GM19328 (cell line): ENCODE measurements around the gene TEX9.
"Not testable (repeated sequence)": the region's sequence is repeated elsewhere in the genome, so short reads cannot be mapped to it uniquely, and the experiment has no call there.

Experiments used
- ATAC-seq: cut with Tn5 transposase; IDR thresholded peaks from one replicate; pipeline ENCODE4 v1.9.1; 2021; ENCODE audit warnings: mild to moderate bottlenecking, moderate library complexity; ENCODE audit not compliant: unreplicated experiment

The TEX9 gene

DNA sequence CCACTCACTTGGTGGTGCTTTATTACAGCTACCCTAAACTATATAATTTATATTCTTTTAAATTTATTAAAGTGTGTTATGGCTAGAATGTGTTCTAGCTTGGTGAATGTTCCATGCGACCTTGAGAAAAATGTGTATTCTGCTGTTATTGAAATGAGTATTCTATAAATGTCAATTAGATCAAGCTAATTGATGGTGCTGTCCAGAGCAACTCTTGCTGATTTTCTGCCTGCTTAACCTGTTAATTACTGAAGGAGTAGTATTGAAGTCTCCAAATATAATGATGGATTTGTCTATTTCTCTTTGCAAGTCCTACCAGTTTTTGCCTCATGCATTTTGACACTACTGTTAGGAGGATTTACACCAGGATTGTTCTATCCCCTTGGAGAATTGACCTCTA is 3.2 kb upstream of the TEX9 start:
- no peak for ATAC-seq

- ATAC-seq, result no peak
Measured at GRCh38 chr15:56366211-56366610, 985 bp downstream of the TEX9 start.

GRCh38 chr15:56367156-56367555 is 1.9 kb downstream of the TEX9 start:
- no peak for ATAC-seq

- ATAC-seq, result no peak
Measured at GRCh38 chr15:56369234-56369633, 4.0 kb downstream of the TEX9 start.

DNA sequence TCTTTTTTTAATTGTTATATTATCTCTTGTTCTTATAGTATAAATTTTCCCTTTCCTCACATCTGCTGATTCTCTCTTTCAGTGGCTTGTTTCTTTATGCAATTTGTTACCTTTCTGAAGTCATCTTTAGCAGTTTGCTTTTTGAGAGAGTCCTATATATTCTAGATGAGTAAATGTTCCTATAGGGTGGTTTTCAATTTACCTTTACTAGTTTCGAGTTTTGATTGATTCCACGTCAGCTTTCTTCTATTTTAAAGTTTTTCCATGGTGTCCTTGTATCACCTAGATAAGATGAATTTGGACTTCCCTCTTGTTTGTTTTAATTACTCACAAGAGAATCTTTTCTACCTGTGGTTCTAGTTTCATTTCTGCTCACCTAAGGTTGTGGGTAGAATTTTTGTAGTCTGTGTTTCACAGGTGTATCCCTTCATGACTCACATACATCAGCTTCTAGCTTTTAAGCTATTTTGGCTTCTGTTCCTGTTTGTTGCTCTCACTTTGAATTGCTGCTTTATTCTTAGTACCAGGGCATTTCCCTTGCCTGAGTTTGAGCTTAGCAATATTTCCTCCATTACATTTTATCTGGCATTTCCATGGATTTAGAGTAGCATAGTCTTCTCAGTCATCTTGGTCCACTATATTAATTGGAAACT is 6.4 kb downstream of the TEX9 start:
- peak; percentile 70 for ATAC-seq

DNA sequence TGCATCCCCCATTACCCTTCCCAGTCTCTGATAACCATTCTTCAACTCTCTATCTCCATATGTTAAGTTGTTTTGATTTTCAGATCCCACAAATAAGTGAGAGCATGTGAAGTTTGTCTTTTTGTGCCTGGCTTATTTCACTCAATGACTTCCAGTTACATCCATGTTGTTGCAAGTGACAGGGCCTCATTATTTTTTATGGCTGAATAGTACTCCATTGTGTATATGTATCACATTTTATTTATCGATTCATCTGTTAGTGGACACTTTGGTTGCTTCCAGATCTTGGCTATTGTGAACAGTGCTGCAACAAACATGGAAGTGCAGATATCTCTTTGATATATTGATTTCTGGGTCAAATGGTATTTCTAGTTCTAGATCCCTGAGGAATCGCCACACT is 9.5 kb downstream of the TEX9 start:
- not testable (repeated sequence) for ATAC-seq

- not testable (repeated sequence) for ATAC-seq
Measured at GRCh38 chr15:56377822-56378221, 12.6 kb downstream of the TEX9 start.

- ATAC-seq, result no peak
Measured at GRCh38 chr15:56383010-56383409, 17.8 kb downstream of the TEX9 start.

- ATAC-seq, result no peak
Measured at GRCh38 chr15:56385908-56386307, 20.7 kb downstream of the TEX9 start.

GRCh38 chr15:56390739-56391267 is 25.6 kb downstream of the TEX9 start:
- no peak for ATAC-seq

GRCh38 chr15:56393277-56393676 is 28.1 kb downstream of the TEX9 start:
- no peak for ATAC-seq

DNA sequence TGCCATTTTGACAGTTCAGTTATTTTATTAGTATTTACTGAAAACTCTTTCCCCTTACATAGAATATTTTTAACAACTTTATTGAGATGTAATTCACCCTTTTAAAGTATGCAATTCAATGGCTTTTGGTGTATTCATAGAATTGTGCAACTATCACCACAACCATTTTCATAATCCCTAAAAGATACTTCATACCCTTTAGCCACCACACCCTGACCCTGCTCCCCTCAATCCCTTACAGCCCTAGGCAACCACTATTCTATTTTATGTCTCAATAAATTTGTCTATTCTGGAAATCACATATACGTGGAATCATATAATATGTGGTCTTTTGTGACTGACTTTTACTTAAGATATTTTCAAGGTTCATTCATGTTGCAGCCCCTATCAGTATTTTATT is 29.7 kb downstream of the TEX9 start:
- ATAC-seq, result no peak

DNA sequence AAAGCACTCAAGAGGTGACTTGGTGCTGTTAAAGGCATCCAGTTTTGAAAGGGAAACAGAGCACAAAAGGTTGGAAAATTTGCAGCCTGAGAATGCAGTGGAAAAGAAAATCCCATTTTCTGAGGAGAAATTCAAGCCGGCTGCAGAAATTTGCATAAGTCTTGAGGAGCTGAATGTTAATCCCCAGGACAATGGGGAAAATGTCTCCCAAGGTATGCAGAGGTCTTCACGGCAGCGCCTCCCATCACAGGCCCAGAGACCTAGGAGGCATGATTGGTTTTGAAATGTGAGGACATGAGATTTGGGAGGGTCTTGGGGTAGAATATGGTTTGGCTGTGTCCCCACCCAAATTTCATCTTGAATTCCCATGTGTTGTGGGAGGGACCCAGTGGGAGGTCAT is 32.1 kb downstream of the TEX9 start:
- not testable (repeated sequence) for ATAC-seq

DNA sequence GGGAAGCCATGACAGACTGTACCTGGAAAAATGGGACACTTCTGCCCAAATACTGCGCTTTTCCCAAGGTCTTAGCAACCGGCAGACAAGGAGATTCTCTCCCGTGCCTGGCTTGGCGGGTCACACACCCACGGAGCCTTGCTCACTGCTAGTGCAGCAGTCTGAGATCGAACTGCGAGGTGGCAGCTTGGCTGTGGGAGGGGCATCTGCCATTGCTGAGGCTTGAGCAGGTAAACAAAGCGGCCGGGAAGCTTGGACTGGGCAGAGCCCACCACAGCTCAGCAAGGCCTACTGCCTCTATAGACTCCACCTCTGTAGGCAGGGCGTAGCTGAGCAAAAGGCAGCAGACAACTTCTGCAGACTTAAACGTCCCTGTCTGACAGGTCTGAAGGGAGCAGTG is 34.0 kb downstream of the TEX9 start:
- ATAC-seq, result not testable (repeated sequence)

DNA sequence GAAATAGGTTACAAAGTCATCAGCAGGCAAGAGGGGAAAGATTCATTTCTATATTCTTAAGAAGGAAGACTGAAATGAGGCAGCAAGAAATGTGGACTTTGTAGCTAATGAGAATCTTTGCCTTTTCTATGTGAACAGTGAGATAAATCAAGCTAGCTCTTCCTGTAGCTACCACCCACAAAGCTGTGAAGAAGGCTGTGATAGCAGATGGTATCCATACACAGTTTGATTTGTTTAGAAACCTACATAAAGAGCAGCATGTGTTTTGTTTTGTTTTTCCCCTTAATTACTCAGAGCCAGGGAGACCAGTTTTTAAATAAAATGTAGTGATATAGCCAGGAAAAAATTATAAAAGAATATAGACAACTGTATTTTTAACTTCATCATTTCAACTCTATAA is 45.5 kb downstream of the TEX9 start:
- no peak for ATAC-seq

DNA sequence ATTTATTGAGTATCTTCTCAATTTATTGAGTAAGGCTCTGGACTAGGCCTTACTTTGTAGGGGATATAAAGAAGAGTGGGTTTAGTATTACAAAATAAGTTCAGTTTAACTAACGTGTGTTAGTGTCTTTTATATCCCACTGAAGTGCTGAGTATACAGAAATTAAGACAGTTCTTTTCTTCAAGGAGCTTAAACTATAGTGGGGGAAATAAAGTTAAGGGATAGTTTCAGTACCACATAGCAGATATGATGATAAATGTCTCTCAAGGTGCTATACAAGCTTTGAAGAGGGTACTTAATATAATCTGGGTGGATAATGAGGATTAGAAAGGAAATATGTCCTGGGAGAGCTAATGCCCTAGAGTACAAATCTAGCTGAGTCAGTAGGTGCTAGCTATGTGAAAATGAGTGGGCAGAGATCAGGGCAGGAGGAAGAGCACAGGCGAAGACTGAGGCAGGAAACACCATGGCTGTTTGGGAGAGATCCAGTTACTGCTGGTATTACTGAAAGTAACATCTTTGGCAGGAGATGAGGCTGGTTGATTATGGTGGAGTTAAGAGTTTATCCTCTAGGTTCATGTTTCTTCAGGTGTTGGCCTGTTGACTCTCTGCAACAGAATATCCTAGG is 46.0 kb downstream of the TEX9 start:
- ATAC-seq, result no peak

- not testable (repeated sequence) for ATAC-seq
Measured at GRCh38 chr15:56413114-56413733, 48.0 kb downstream of the TEX9 start.

DNA sequence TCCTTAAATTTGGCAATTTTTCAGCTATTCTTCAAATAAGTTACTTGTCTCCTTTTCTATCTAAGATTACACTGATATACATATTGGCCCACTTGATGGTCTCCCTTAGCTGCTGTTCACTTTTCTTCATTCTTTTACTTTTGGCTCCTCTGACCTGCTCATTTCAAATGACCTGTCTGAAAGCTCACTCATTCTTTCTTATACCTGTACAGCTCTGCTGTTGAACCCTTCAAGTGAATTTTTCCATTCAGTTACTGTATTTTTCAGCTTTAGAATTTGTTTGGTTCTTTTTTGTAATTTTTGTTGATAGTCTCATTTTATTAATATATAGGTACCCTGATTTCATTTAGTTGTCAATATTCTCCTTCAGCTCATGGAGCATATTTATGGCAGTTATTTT is 60.0 kb downstream of the TEX9 start:
- no peak for ATAC-seq

GRCh38 chr15:56425976-56426375 is 60.8 kb downstream of the TEX9 start:
- ATAC-seq, result no peak

GRCh38 chr15:56428821-56429458 is 63.7 kb downstream of the TEX9 start:
- no peak for ATAC-seq

DNA sequence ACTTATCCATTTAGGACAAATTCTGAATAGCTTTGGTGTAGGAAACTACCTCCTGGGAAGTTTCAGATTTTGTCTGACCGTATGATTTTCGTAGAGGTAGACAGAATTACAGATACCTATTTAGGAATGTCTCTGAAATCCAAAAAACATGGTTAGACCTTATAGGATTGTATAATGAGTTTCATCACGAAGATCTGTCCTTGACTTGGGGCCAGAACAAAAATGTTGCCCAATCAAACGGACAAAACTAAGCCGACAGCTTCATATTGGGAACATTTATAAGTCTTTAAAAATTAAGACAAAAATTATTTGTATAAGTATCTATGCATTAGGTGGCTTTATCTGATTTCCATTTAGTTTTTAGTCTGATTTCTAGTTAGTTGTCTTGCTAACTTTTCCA is 67.1 kb downstream of the TEX9 start:
- no peak for ATAC-seq
